CD14-positive monocyte (primary cell): ENCODE measurements around the gene FGF2. TPM values are rescaled to one million over a fixed set of nuclear protein-coding genes. Genes with fewer than 3 reads are reported as not detected.

ENCODE experiments used
- DNase-seq, 3 donors: peaks; one replicate each; pipeline ENCODE4 v3.0.0-alpha.2; 2011 to 2022
- H2AFZ ChIP-seq: 2 replicates; pipeline ENCODE4 v1.6.0; 2012; ENCODE audit warnings: mild to moderate bottlenecking, low read depth, low read length, inconsistent platforms; ENCODE audit not compliant: insufficient read depth, poor library complexity, severe bottlenecking
- H3K27ac ChIP-seq, 2 donors: 1 replicate in 1 of 2; 2 replicates in 1 of 2; pipeline ENCODE4 v1.5.1; 2012 to 2013; ENCODE audit warnings: low read length in 2 of 2, control low read depth in 1 of 2, inconsistent platforms in 1 of 2, low read depth in 1 of 2, mild to moderate bottlenecking in 1 of 2
- H3K27me3 ChIP-seq, 2 donors: one replicate each; pipeline versions ENCODE4 v1.6.0 to v1.6.1; 2011 to 2013; ENCODE audit warnings: low read length in 2 of 2; ENCODE audit not compliant: control insufficient read depth in 2 of 2, insufficient read depth in 2 of 2
- H3K36me3 ChIP-seq, 2 donors: replicated peaks in 1 of 2; 1 replicate in 1 of 2; 2 replicates in 1 of 2; pipeline versions ENCODE4 v1.5.1 to v1.6.1; 2012 to 2013; ENCODE audit warnings: low read length in 2 of 2, control low read depth in 1 of 2, inconsistent platforms in 1 of 2, mild to moderate bottlenecking in 1 of 2; ENCODE audit not compliant: insufficient read depth in 2 of 2, control insufficient read depth in 1 of 2
- H3K4me1 ChIP-seq, 2 donors: 1 replicate in 1 of 2; 2 replicates in 1 of 2; pipeline versions ENCODE4 v1.5.1 to v1.6.1; 2012 to 2013; ENCODE audit warnings: low read length in 2 of 2, control low read depth in 1 of 2, inconsistent platforms in 1 of 2, mild to moderate bottlenecking in 1 of 2, moderate library complexity in 1 of 2; ENCODE audit not compliant: insufficient read depth in 2 of 2, control insufficient read depth in 1 of 2
- H3K4me2 ChIP-seq: replicated peaks from 2 replicates; pipeline ENCODE3; 2012; ENCODE audit warnings: low read length, moderate library complexity, mild to moderate bottlenecking; ENCODE audit not compliant: poor library complexity, severe bottlenecking; ENCODE audit errors: extremely low read depth
- H3K4me3 ChIP-seq, 3 experiments: fragments of 200-600 bp in 1 of 3; sonication (generic) in 1 of 3; replicated peaks in 1 of 3; 1 replicate in 2 of 3; 2 replicates in 1 of 3; pipeline ENCODE4 v1.5.1; 2011 to 2013; ENCODE audit warnings: low read length in 3 of 3, mild to moderate bottlenecking in 3 of 3, control low read depth in 2 of 3, low read depth in 2 of 3, inconsistent platforms in 1 of 3, moderate library complexity in 1 of 3
- H3K79me2 ChIP-seq: 2 replicates; pipeline ENCODE4 v1.6.0; 2012; ENCODE audit warnings: mild to moderate bottlenecking, control low read depth, inconsistent platforms, low read length, moderate library complexity; ENCODE audit not compliant: insufficient read depth
- H3K9ac ChIP-seq: 2 replicates; pipeline ENCODE4 v1.6.0; 2017; ENCODE audit warnings: low read length, mild to moderate bottlenecking; ENCODE audit not compliant: insufficient read depth, poor library complexity, severe bottlenecking
- H3K9me3 ChIP-seq, 2 donors: replicated peaks in 1 of 2; 1 replicate in 1 of 2; 2 replicates in 1 of 2; pipeline versions ENCODE4 v1.5.1 to v1.6.1; 2012 to 2013; ENCODE audit warnings: low read length in 2 of 2, control low read depth in 1 of 2; ENCODE audit not compliant: control insufficient read depth in 1 of 2, insufficient read depth in 1 of 2
- H4K20me1 ChIP-seq: 2 replicates; pipeline ENCODE4 v1.6.0; 2012; ENCODE audit warnings: mild to moderate bottlenecking, low read length, control low read depth, moderate library complexity; ENCODE audit not compliant: insufficient read depth
- H3K27ac Mint-ChIP-seq, 7 donors: one replicate each; pipeline ENCODE4 v1.8.0; 2020; ENCODE audit warnings: mild to moderate bottlenecking in 7 of 7, mixed read lengths in 7 of 7, moderate library complexity in 6 of 7, inconsistent platforms in 2 of 7
- H3K27me3 Mint-ChIP-seq, 3 donors: one replicate each; pipeline ENCODE4 v1.8.0; 2021 to 2022; ENCODE audit warnings: low read depth in 3 of 3, mild to moderate bottlenecking in 3 of 3, mixed read lengths in 3 of 3, moderate library complexity in 3 of 3, inconsistent platforms in 1 of 3
- H3K36me3 Mint-ChIP-seq, 2 donors: one replicate each; pipeline ENCODE4 v1.8.0; 2020; ENCODE audit warnings: mixed read lengths in 2 of 2, inconsistent platforms in 1 of 2, mild to moderate bottlenecking in 1 of 2
- H3K4me1 Mint-ChIP-seq: one replicate; pipeline ENCODE4 v1.8.0; 2020; ENCODE audit warnings: mild to moderate bottlenecking, mixed read lengths
- H3K4me3 Mint-ChIP-seq, 2 donors: one replicate each; pipeline ENCODE4 v1.8.0; 2020; ENCODE audit warnings: mild to moderate bottlenecking in 2 of 2, mixed read lengths in 2 of 2, moderate library complexity in 1 of 2
- H3K9me3 Mint-ChIP-seq, 7 donors: one replicate each; pipeline ENCODE4 v1.8.0; 2020 to 2022; ENCODE audit warnings: mixed read lengths in 7 of 7, mild to moderate bottlenecking in 6 of 7, moderate library complexity in 6 of 7, inconsistent platforms in 2 of 7
- CTCF ChIP-seq: fragments of 200-600 bp; IDR thresholded peaks from one replicate; pipeline ENCODE4 v1.8.0; 2022; ENCODE audit warnings: antibody characterized with exemption, mild to moderate bottlenecking
- WGBS: methylation state at CpG from one replicate; pipeline ENCODE4 v1.1.5; 2013; ENCODE audit warnings: missing lambda C conversion rate; ENCODE audit not compliant: insufficient coverage; 5-methylcytosine and 5-hydroxymethylcytosine counted together
- intact Hi-C, 2 donors: fragments of 100-400 bp; cut with micrococcal nuclease; formaldehyde crosslinking; loops; one replicate each; pipeline versions ENCODE4 v1.15.0 to v1.15.1; 2023
- polyA plus RNA-seq, 3 donors: library from polyadenylated mRNA; depleted of rRNA in 1 of 3; unstranded in 2 of 3; stranded (reverse) in 1 of 3; fragments of 300-500 nt in 2 of 3; fragments of >200 nt in 1 of 3; fragmentation: Illumina TruSeq in 2 of 3; gene quantifications; 1 replicate in 2 of 3; 2 replicates in 1 of 3; pipeline ENCODE4 v1.2.3, GENCODE V29; 2012 to 2021

Gene FGF2
- polyA plus RNA-seq, 3 donors = not detected

DNA sequence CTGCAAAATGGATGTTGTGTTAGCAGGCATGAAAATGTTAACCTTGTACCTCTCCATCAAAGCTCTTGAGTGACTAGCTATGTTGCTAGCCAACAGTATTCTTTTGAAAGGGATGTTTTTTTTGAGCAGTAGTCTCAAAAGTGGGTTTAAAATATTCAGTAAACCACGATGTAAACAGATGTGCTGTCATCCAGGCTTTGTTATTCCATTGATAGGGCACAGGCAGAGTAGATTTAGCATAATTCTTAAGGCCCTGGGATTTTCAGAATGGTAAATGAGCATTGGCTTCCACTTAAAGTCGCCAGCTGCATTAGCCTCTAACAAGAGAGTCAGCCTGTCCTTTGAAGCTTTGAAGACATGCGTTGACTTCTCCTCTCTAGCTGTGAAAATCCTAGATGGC is 18.4 kb downstream of the FGF2 start:
- no peaks in the 10 kb centered on the region for H3K79me2 ChIP-seq
- no peak overlapping the region for H3K4me2 ChIP-seq
- H3K4me1 Mint-ChIP-seq = no peaks in the 10 kb centered on the region
- H2AFZ ChIP-seq = no peak overlapping the region
- intact Hi-C loops = no loop called here
- H3K4me3 Mint-ChIP-seq = no peak overlapping the region
- no peak for DNase-seq
- no peak overlapping the region for H3K27ac ChIP-seq
- no peak overlapping the region for H3K4me3 ChIP-seq
- H3K9me3 Mint-ChIP-seq = peaks cover 0 to 14% (median 3%) of the 10 kb centered on the region in 7 donors
- H3K27me3 Mint-ChIP-seq = peaks cover 0 to 3% (median 0%) of the 10 kb centered on the region in 3 donors
- no peak for TF ChIP-seq CTCF
- no peak overlapping the region for H3K9ac ChIP-seq
- no peak overlapping the region for H3K27ac Mint-ChIP-seq
- no peaks in the 10 kb centered on the region for H3K4me1 ChIP-seq
- H3K27me3 ChIP-seq = no peaks in the 10 kb centered on the region
- no peaks in the 10 kb centered on the region for H3K36me3 ChIP-seq
- no peaks in the 10 kb centered on the region for H3K36me3 Mint-ChIP-seq
- WGBS = 100% methylated on average over 1 of the region's 3 CpGs
- no peaks in the 10 kb centered on the region for H4K20me1 ChIP-seq
- H3K9me3 ChIP-seq = no peaks in the 10 kb centered on the region

- Histone ChIP-seq H3K4me2 (no peak overlapping the region), H3K36me3 (no peaks in the 10 kb centered on the region), H3K27me3 (no peaks in the 10 kb centered on the region), H3K4me3 (no peak overlapping the region), H3K79me2 (no peaks in the 10 kb centered on the region), H3K9ac (no peak overlapping the region), H4K20me1 (no peaks in the 10 kb centered on the region), H3K9me3 (no peaks in the 10 kb centered on the region), H3K4me1 (no peaks in the 10 kb centered on the region), H2AFZ (no peak overlapping the region), H3K27ac (no peak overlapping the region)
- no CpG with 5 or more reads among the region's 3 CpGs for WGBS
- H3K27me3 Mint-ChIP-seq = peaks cover 0 to 3% (median 0%) of the 10 kb centered on the region in 3 donors
- H3K4me1 Mint-ChIP-seq = no peaks in the 10 kb centered on the region
- H3K27ac Mint-ChIP-seq = no peak overlapping the region
- H3K36me3 Mint-ChIP-seq = no peaks in the 10 kb centered on the region
- DNase-seq = no peak
- H3K9me3 Mint-ChIP-seq = peaks cover 0 to 14% (median 3%) of the 10 kb centered on the region in 7 donors
- intact Hi-C loops = no loop called here
- TF ChIP-seq CTCF = no peak
- H3K4me3 Mint-ChIP-seq = no peak overlapping the region
Observed at GRCh38 chr4:122845760-122846159, 19.1 kb downstream of the FGF2 start.
